HG02763 (cell line): ENCODE measurements around the gene RTEL1.
"Not testable (repeated sequence)": the region's sequence is repeated elsewhere in the genome, so short reads cannot be mapped to it uniquely, and the experiment has no call there.

Experiments
- ATAC-seq: cut with Tn5 transposase; IDR thresholded peaks from one replicate; pipeline ENCODE4 v1.9.1; 2021; ENCODE audit warnings: mild to moderate bottlenecking, moderate library complexity; ENCODE audit not compliant: unreplicated experiment

Gene RTEL1, protein sequence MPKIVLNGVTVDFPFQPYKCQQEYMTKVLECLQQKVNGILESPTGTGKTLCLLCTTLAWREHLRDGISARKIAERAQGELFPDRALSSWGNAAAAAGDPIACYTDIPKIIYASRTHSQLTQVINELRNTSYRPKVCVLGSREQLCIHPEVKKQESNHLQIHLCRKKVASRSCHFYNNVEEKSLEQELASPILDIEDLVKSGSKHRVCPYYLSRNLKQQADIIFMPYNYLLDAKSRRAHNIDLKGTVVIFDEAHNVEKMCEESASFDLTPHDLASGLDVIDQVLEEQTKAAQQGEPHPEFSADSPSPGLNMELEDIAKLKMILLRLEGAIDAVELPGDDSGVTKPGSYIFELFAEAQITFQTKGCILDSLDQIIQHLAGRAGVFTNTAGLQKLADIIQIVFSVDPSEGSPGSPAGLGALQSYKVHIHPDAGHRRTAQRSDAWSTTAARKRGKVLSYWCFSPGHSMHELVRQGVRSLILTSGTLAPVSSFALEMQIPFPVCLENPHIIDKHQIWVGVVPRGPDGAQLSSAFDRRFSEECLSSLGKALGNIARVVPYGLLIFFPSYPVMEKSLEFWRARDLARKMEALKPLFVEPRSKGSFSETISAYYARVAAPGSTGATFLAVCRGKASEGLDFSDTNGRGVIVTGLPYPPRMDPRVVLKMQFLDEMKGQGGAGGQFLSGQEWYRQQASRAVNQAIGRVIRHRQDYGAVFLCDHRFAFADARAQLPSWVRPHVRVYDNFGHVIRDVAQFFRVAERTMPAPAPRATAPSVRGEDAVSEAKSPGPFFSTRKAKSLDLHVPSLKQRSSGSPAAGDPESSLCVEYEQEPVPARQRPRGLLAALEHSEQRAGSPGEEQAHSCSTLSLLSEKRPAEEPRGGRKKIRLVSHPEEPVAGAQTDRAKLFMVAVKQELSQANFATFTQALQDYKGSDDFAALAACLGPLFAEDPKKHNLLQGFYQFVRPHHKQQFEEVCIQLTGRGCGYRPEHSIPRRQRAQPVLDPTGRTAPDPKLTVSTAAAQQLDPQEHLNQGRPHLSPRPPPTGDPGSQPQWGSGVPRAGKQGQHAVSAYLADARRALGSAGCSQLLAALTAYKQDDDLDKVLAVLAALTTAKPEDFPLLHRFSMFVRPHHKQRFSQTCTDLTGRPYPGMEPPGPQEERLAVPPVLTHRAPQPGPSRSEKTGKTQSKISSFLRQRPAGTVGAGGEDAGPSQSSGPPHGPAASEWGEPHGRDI (N-terminal part only)

DNA sequence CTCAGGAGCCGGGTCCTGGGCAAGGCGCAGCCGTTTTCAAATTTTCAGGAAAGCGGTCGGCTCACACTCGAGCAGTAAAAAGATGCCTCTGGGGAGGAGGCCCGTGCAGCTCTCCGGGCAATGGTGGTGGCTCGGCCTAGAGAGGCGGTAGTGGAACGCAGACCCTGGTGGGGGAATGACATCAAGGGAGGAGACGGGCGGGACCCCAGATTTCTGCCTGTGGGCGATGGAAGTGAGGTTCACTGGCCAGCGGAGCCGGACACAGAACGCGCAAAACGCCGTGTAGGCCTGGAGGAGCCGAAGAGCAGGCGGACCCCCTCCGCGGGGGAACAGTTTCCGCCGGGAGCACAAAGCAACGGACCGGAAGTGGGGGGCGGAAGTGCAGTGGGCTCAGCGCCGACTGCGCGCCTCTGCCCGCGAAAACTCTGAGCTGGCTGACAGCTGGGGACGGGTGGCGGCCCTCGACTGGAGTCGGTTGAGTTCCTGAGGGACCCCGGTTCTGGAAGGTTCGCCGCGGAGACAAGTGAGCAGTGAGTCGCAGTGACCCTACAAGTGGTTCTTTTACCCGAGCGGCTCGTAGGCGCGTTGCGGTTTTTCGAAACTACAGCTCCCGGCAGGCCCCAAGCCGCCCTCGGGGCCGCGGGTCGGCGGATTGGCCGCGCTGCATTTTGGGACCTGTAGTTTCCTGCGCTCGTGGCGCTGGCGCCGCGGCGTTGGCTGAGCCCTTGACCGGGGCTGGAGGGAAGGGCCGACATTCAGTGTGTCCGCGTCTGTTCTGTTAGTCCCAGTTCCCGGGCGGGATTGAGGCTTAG is at the start of gene RTEL1:
Gene RTEL1 (plus strand): TSS at position 376 of the 812 bp plus-strand sequence. CDS start 1,091 bp downstream, outside the sequence.
- ATAC-seq, result peak; percentile 82

- ATAC-seq, result no peak
Measured at GRCh38 chr20:63610581-63611435, 47.3 kb upstream of the RTEL1 start.

DNA sequence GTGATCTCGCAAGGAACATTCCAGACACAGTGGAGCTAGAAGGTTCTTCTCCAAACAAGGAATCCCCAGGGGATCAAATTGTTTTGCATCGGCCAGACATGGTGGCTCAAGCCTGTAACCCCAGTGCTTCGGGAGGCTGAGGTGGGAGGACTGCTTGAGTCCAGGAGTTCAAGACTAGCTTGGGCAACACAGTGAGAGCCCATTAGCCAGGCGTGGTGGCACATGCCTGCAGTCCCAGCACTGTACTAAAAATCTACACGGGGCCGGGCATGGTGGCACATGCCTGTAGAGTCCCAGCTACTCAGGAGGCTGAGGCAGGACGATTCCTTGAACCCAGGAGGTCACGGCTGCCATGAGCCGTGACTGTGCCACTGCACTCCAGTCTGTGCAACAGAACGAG is 46.5 kb upstream of the RTEL1 start:
- ATAC-seq, result no peak

DNA sequence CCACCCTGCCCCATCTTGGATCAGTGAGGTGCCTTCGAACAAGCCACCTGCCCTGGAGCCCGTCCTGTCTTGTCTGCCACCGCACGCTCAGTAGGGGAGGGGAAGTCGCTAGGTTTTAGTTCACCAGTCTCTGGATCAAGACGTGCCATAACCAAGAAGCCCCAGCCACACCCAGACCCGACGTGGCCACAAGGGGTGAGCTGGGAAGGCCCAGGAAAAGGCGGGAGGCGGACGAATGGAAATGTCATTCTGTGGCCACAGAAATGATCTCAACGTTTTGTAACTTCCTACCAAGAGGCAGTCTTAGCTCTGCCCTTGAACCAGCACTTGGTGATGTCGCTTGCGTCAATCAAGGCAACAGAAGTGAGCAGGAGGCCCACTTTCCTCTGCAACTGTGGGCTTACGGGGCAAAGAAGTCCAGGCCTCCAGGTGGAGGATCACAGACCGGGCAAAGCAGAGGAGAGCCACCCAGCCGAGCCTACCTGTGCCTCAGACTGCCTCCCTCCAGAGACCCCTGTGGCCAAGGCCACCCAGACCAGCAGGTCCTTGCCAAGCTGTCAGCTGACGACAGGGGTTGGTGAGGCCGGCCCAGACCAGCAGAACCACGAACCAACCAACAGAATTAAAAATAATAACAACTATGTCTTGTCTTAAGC is 45.7 kb upstream of the RTEL1 start:
- no peak for ATAC-seq

GRCh38 chr20:63613863-63614594 is 44.1 kb upstream of the RTEL1 start:
- not testable (repeated sequence) for ATAC-seq

GRCh38 chr20:63617092-63617875 is 40.8 kb upstream of the RTEL1 start:
- no peak for ATAC-seq

DNA sequence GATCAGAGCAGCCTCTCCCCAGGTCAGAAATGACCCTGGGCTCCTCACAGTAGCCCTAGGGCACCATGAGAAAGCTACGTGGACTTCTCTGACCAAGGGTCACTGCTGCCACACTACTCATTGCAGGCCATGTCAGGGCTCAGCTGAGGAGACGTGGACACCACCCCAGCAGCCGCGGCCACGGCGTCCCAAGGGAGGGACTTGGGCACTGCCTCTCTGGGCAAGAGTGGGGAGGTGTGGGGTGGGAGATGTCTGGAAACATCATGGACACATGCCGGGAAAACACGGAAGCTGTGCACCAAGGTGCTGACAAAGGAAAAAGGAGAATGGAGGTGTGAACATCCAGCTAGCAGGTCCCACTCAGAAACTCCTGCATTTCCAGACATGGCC is 40.2 kb upstream of the RTEL1 start:
- ATAC-seq, result no peak

GRCh38 chr20:63618291-63618980 is 39.7 kb upstream of the RTEL1 start:
- ATAC-seq, result no peak

GRCh38 chr20:63619086-63619485 is 39.0 kb upstream of the RTEL1 start:
- no peak for ATAC-seq

GRCh38 chr20:63619505-63619904 is 38.6 kb upstream of the RTEL1 start:
- no peak for ATAC-seq

- ATAC-seq, result no peak
Measured at GRCh38 chr20:63620991-63621390, 37.1 kb upstream of the RTEL1 start.

- no peak for ATAC-seq
Measured at GRCh38 chr20:63622096-63622495, 36.0 kb upstream of the RTEL1 start.

GRCh38 chr20:63622732-63623131 is 35.4 kb upstream of the RTEL1 start:
- ATAC-seq, result no peak

GRCh38 chr20:63624486-63624885 is 33.6 kb upstream of the RTEL1 start:
- ATAC-seq, result no peak

- ATAC-seq, result no peak
Measured at GRCh38 chr20:63625771-63626423, 32.2 kb upstream of the RTEL1 start.

- peak; percentile 37 for ATAC-seq
Measured at GRCh38 chr20:63626424-63627128, 31.5 kb upstream of the RTEL1 start, which contains the start of gene GMEB2. GMEB2 (minus strand) TSS chr20:63627101; CDS start chr20:63619397, 7,704 bp downstream.
